ENCODE data around the gene SH3BGRL3.

GRCh38 chr1:26317612-26318337 lies 37.9 kb downstream of the SH3BGRL3 start, which contains the start of gene CD52:
- TF ChIP-seq, protein P1, sequence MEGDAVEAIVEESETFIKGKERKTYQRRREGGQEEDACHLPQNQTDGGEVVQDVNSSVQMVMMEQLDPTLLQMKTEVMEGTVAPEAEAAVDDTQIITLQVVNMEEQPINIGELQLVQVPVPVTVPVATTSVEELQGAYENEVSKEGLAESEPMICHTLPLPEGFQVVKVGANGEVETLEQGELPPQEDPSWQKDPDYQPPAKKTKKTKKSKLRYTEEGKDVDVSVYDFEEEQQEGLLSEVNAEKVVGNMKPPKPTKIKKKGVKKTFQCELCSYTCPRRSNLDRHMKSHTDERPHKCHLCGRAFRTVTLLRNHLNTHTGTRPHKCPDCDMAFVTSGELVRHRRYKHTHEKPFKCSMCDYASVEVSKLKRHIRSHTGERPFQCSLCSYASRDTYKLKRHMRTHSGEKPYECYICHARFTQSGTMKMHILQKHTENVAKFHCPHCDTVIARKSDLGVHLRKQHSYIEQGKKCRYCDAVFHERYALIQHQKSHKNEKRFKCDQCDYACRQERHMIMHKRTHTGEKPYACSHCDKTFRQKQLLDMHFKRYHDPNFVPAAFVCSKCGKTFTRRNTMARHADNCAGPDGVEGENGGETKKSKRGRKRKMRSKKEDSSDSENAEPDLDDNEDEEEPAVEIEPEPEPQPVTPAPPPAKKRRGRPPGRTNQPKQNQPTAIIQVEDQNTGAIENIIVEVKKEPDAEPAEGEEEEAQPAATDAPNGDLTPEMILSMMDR (IDR thresholded peaks at IDR 0.05): no peak
- TF ChIP-seq BHLHE40 (IDR thresholded peaks at IDR 0.05; ENCODE audit: low read depth, low read length): no peak
- no peak for TF ChIP-seq POLR2A (IDR thresholded peaks at IDR 0.05; ENCODE audit: low read length)
- TF ChIP-seq, protein P2, sequence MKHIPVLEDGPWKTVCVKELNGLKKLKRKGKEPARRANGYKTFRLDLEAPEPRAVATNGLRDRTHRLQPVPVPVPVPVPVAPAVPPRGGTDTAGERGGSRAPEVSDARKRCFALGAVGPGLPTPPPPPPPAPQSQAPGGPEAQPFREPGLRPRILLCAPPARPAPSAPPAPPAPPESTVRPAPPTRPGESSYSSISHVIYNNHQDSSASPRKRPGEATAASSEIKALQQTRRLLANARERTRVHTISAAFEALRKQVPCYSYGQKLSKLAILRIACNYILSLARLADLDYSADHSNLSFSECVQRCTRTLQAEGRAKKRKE (CRISPR knock-in tag; IDR thresholded peaks at IDR 0.05; ENCODE audit: low read depth): no peak
- TF ChIP-seq MYC (IDR thresholded peaks at IDR 0.05; ENCODE audit: borderline replicate concordance, low read length): no peak
- TF ChIP-seq NPAS2 (CRISPR knock-in tag; IDR thresholded peaks at IDR 0.05; ENCODE audit: borderline replicate concordance): no peak
- no peak for TF ChIP-seq POLR2AphosphoS2 (conservative IDR thresholded peaks at IDR 0.05; ENCODE audit: low read length)
- TF ChIP-seq, protein P3, sequence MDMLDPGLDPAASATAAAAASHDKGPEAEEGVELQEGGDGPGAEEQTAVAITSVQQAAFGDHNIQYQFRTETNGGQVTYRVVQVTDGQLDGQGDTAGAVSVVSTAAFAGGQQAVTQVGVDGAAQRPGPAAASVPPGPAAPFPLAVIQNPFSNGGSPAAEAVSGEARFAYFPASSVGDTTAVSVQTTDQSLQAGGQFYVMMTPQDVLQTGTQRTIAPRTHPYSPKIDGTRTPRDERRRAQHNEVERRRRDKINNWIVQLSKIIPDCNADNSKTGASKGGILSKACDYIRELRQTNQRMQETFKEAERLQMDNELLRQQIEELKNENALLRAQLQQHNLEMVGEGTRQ (IDR thresholded peaks at IDR 0.05): no peak
- TF ChIP-seq, protein P4, sequence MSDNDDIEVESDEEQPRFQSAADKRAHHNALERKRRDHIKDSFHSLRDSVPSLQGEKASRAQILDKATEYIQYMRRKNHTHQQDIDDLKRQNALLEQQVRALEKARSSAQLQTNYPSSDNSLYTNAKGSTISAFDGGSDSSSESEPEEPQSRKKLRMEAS (IDR thresholded peaks at IDR 0.05): no peak
- TF ChIP-seq CEBPB (IDR thresholded peaks at IDR 0.05): no peak
- TF ChIP-seq JUN (IDR thresholded peaks at IDR 0.05): no peak

Measured in A549 (cell line).